Esophagus (tissue), 2 donors: ENCODE data around the gene ADAR. TPM values are rescaled to one million over a fixed set of nuclear protein-coding genes. Genes with fewer than 3 reads are reported as not detected.
A peak's percentile ranks its signal among the peaks of the same experiment; 100 is the strongest.
"Not testable (repeated sequence)": the region's sequence is repeated elsewhere in the genome, so short reads cannot be mapped to it uniquely, and the experiment has no call there.

ENCODE experiments used
- H3K27ac ChIP-seq, 2 donors: one replicate each; pipeline ENCODE4 v1.5.1; 2013; ENCODE audit warnings: low read depth in 2 of 2, mild to moderate bottlenecking in 2 of 2, inconsistent platforms in 1 of 2, low read length in 1 of 2, moderate library complexity in 1 of 2
- H3K27me3 ChIP-seq, 2 donors: one replicate each; pipeline ENCODE4 v1.6.1; 2013; ENCODE audit warnings: low read length in 2 of 2, control low read depth in 1 of 2, mild to moderate bottlenecking in 1 of 2; ENCODE audit not compliant: insufficient read depth in 2 of 2, control insufficient read depth in 1 of 2
- H3K36me3 ChIP-seq, 2 donors: one replicate each; pipeline ENCODE4 v1.6.1; 2013; ENCODE audit warnings: low read length in 1 of 2; ENCODE audit not compliant: control insufficient read depth in 2 of 2, insufficient read depth in 2 of 2
- H3K4me1 ChIP-seq, 2 donors: one replicate each; pipeline ENCODE4 v1.6.1; 2013; ENCODE audit warnings: low read length in 1 of 2; ENCODE audit not compliant: control insufficient read depth in 2 of 2, insufficient read depth in 2 of 2
- H3K4me3 ChIP-seq, 2 donors: one replicate each; pipeline ENCODE4 v1.5.1; 2013; ENCODE audit warnings: low read length in 2 of 2, mild to moderate bottlenecking in 2 of 2, low read depth in 1 of 2, moderate library complexity in 1 of 2
- H3K9me3 ChIP-seq, 2 donors: one replicate each; pipeline ENCODE4 v1.6.1; 2013; ENCODE audit warnings: mild to moderate bottlenecking in 2 of 2, low read depth in 1 of 2, low read length in 1 of 2, moderate library complexity in 1 of 2; ENCODE audit not compliant: control insufficient read depth in 2 of 2, insufficient read depth in 1 of 2
- WGBS, 2 donors: extraction: QIAGEN DNeasy Blood & Tissue Kit; methylation state at CpG; one replicate each; pipeline ENCODE4 v1.1.7; 2013; 5-methylcytosine and 5-hydroxymethylcytosine counted together
- polyA plus RNA-seq, 2 donors: library from polyadenylated mRNA; stranded (reverse); fragments of 200-250 nt; gene quantifications; one replicate each; pipeline ENCODE4 v1.2.3, GENCODE V29; 2013
- donor health status: healthy with polysubstance abuse.
- donor health status: Bipolar disorder and iron deficiency.

The ADAR gene
- polyA plus RNA-seq = 10 to 100 TPM; 13.8 to 19.9 TPM

- WGBS, 2 donors = 0% methylated on average over 59 of the region's 59 CpGs
- H3K27ac ChIP-seq = peak within 1 kb of the TSS; percentile 92 to 99
- peaks cover 0 to 2% of the 10 kb centered on the region in 2 donors for H3K36me3 ChIP-seq
- H3K4me3 ChIP-seq = peak within 1 kb of the TSS; percentile 68 to 99
- H3K9me3 ChIP-seq = no peaks in the 10 kb centered on the region
- peaks cover 0 to 4% of the 10 kb centered on the region in 2 donors for H3K4me1 ChIP-seq
- H3K27me3 ChIP-seq = no peaks in the 10 kb centered on the region
Measured at GRCh38 chr1:154607609-154608396, at the start of gene ADAR. Gene ADAR (minus strand): TSS chr1:154608186. CDS start chr1:154608006, 180 bp downstream.

DNA sequence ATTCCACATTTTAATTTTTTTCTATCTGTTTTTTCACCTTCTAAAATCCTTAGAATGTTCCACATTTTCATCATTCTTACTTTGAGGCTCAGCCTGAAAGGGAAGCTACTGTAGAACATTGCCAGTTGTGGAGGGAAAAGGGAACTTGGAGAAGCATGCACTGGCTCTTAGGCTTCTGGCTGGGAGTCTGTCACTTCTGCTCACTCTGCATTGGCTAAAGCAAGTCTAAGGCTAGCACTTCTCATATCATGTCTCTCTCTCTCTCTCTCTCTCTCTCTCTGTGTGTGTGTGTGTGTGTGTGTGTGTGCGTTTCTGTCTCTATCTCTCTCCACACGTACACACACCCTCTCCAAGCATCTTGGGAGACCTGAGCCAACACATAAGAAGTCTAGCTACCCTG lies 49.6 kb upstream of the ADAR start:
- H3K27me3 ChIP-seq = no peaks in the 10 kb centered on the region
- WGBS, 2 donors = 42 to 50% methylated on average over 2 of the region's 2 CpGs
- no peak overlapping the region for H3K27ac ChIP-seq
- no peak overlapping the region for H3K4me3 ChIP-seq
- H3K9me3 ChIP-seq = no peaks in the 10 kb centered on the region
- H3K4me1 ChIP-seq = no peaks in the 10 kb centered on the region
- H3K36me3 ChIP-seq = no peaks in the 10 kb centered on the region

DNA sequence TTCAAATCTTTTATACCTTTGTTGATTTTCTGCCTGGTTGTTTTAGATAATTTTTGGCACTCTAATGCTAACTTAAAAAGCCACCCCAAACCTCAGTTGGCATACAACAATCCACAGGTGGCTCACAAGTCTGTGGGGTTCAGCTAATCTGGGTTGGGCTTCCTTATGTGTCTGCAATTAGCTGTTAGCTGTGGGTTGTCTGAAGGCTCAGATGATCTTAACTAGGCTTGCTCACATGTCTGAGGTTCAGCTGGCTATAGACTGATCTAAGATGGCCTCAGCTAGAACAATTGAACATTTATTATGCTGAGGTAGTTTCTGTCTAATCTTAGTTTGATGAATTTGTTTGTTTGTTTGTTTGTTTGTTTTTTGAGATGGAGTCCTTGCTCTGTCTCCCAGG lies 44.9 kb upstream of the ADAR start:
- no peaks in the 10 kb centered on the region for H3K4me1 ChIP-seq
- no peaks in the 10 kb centered on the region for H3K27me3 ChIP-seq
- H3K36me3 ChIP-seq = no peaks in the 10 kb centered on the region
- no peak overlapping the region for H3K27ac ChIP-seq
- no peak overlapping the region for H3K4me3 ChIP-seq
- H3K9me3 ChIP-seq = no peaks in the 10 kb centered on the region

DNA sequence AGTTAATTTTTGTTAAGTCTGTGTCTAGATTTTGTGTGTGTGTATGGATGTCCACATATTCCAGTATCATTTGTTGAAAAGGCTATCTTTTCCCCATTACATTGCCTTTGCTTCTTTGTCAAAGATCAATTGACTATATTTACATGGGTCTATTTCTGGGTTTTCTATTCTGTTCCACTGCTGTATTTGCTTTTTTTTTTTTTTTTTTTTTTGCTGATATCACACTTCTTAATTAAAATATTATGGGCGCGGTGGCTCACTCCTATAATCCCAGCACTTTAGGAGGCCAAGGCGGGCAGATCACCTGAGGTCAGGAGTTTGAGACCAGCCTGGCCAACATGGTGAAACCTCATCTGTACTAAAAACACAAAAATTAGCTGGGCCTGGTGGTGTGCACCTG lies 36.7 kb upstream of the ADAR start:
- H3K36me3 ChIP-seq, H3K9me3 ChIP-seq, H3K4me3 ChIP-seq, H3K27me3 ChIP-seq, H3K27ac ChIP-seq, H3K4me1 ChIP-seq: not testable (repeated sequence)
- WGBS, 2 donors = 99 to 100% methylated on average over 3 of the region's 3 CpGs

DNA sequence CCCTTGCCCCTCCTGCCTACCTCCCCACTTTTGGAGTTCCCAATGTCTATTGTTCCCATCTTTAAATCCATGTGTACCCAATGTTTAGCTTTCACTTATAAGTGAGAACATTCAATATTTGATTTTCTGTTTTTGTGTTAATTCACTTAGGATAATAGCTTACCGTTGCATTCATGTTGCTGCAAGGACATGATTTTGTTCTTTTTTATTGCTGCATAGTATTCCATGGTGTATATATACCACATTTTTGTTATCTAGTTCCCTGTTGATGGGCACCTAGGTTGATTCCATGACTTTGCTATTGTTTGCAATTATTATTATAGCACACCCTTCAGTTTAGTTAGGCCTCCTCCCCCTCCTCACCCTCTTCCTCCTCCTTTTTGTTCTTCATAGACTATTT lies 33.5 kb upstream of the ADAR start:
- Histone ChIP-seq H3K27ac (no peak overlapping the region), H3K36me3 (no peaks in the 10 kb centered on the region), H3K27me3 (no peaks in the 10 kb centered on the region), H3K9me3 (no peaks in the 10 kb centered on the region), H3K4me3 (no peak overlapping the region), H3K4me1 (no peaks in the 10 kb centered on the region)
- WGBS, 2 donors = 85 to 90% methylated on average over 1 of the region's 1 CpG

- Histone ChIP-seq H3K36me3 (no peaks in the 10 kb centered on the region), H3K27ac (no peak overlapping the region), H3K4me1 (no peaks in the 10 kb centered on the region), H3K9me3 (no peaks in the 10 kb centered on the region), H3K27me3 (no peaks in the 10 kb centered on the region), H3K4me3 (no peak overlapping the region)
Measured at GRCh38 chr1:154639876-154640275, 31.9 kb upstream of the ADAR start.

- no peaks in the 10 kb centered on the region for H3K36me3 ChIP-seq
- H3K4me3 ChIP-seq = no peak overlapping the region
- no peaks in the 10 kb centered on the region for H3K27me3 ChIP-seq
- H3K9me3 ChIP-seq = no peaks in the 10 kb centered on the region
- 47 to 51% methylated on average over 2 of the region's 2 CpGs for WGBS, 2 donors
- H3K27ac ChIP-seq = no peak overlapping the region
- H3K4me1 ChIP-seq = no peaks in the 10 kb centered on the region
Measured at GRCh38 chr1:154635171-154635570, 27.2 kb upstream of the ADAR start.

GRCh38 chr1:154629675-154630073 lies 21.7 kb upstream of the ADAR start:
- no peaks in the 10 kb centered on the region for H3K27me3 ChIP-seq
- H3K4me3 ChIP-seq = no peak overlapping the region
- H3K9me3 ChIP-seq = no peaks in the 10 kb centered on the region
- peaks cover 0 to 5% of the 10 kb centered on the region in 2 donors for H3K4me1 ChIP-seq
- WGBS, 2 donors = 0% methylated on average over 1 of the region's 1 CpG
- H3K36me3 ChIP-seq = no peaks in the 10 kb centered on the region
- H3K27ac ChIP-seq = no peak overlapping the region

DNA sequence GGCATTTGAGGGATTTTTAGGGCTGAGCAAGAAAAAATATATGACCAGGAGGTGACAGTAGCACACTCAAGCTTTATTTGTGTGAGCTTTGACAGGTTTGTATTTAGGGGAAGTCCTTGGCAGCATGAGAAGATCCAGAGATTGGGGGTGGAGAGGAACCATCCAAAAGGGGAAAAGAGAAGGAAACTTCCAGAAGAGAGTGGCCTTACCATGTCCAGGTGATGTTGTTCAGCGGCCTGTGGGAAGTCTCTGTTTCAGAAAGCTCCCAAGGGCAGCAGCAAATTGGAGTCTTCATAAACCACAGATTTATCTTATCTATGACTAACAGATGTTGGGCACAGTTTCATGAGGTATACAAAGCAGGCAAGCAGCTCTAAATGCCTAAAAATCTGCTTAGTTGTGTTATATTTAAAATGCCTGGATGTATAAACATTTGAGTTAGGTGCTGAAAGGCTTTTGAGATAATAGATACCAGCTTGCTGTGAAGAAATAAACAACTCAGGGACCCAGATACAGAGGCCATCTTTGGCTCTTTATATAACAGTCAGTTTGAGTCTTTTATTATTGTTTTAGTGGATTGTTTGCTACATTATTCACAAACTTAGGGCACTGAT lies 21.2 kb upstream of the ADAR start:
- 88 to 91% methylated on average over 1 of the region's 1 CpG for WGBS, 2 donors
- H3K4me3 ChIP-seq = no peak overlapping the region
- H3K4me1 ChIP-seq = peaks cover 0 to 5% of the 10 kb centered on the region in 2 donors
- H3K36me3 ChIP-seq = no peaks in the 10 kb centered on the region
- H3K27me3 ChIP-seq = no peaks in the 10 kb centered on the region
- H3K9me3 ChIP-seq = no peaks in the 10 kb centered on the region
- H3K27ac ChIP-seq = no peak overlapping the region

DNA sequence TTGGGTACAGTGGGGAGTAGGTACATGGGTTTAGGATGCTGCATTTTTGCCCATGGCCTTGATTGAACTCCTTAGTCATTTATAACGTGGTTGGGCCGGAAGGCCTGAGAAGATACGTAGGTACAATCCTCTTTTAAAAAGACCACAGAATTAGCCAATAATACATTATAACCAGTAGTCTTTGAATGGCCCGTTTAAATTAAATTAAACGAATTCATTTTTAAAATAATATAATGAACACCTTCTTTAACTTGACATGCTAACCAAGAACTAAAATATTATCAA lies 20.1 kb upstream of the ADAR start:
- peaks cover 0 to 5% of the 10 kb centered on the region in 2 donors for H3K4me1 ChIP-seq
- no peaks in the 10 kb centered on the region for H3K36me3 ChIP-seq
- 3 to 13% methylated on average over 5 of the region's 5 CpGs for WGBS, 2 donors
- H3K27ac ChIP-seq = peak overlapping the region; percentile 78 to 87
- no peaks in the 10 kb centered on the region for H3K27me3 ChIP-seq
- peak overlapping the region; percentile 85 to 87 for H3K4me3 ChIP-seq
- H3K9me3 ChIP-seq = no peaks in the 10 kb centered on the region
